Naive B cell (primary cell): ENCODE data around the gene DYRK3. TPM values are rescaled to one million over a fixed set of nuclear protein-coding genes. Genes with fewer than 3 reads are reported as not detected.

Experiments used
- ATAC-seq, 2 donors: fragments of 150-1000 bp; cut with Tn5 transposase; 2 replicates each; pipeline ENCODE4 v1.10.0; 2021; ENCODE audit warnings: low read depth in 2 of 2, mild to moderate bottlenecking in 2 of 2, moderate library complexity in 2 of 2
- DNase-seq: peaks from one replicate; pipeline ENCODE4 v3.0.0; 2022
- H3K27ac Mint-ChIP-seq, 6 donors: one replicate each; pipeline ENCODE4 v1.8.0; 2020 to 2022; ENCODE audit warnings: mild to moderate bottlenecking in 6 of 6, mixed read lengths in 6 of 6, moderate library complexity in 5 of 6, inconsistent platforms in 2 of 6
- H3K27me3 Mint-ChIP-seq, 3 donors: one replicate each; pipeline ENCODE4 v1.8.0; 2021 to 2022; ENCODE audit warnings: mixed read lengths in 3 of 3, mild to moderate bottlenecking in 1 of 3
- H3K36me3 Mint-ChIP-seq, 2 donors: one replicate each; pipeline ENCODE4 v1.8.0; 2020 to 2022; ENCODE audit warnings: mixed read lengths in 2 of 2, inconsistent platforms in 1 of 2, mild to moderate bottlenecking in 1 of 2
- H3K4me1 Mint-ChIP-seq, 3 donors: one replicate each; pipeline ENCODE4 v1.8.0; 2020 to 2022; ENCODE audit warnings: mixed read lengths in 3 of 3, inconsistent platforms in 1 of 3, mild to moderate bottlenecking in 1 of 3, moderate library complexity in 1 of 3
- H3K4me3 Mint-ChIP-seq, 8 donors: one replicate each; pipeline ENCODE4 v1.8.0; 2020 to 2022; ENCODE audit warnings: mild to moderate bottlenecking in 8 of 8, mixed read lengths in 8 of 8, moderate library complexity in 8 of 8, inconsistent platforms in 2 of 8
- H3K9me3 Mint-ChIP-seq, 7 donors: one replicate each; pipeline ENCODE4 v1.8.0; 2020 to 2022; ENCODE audit warnings: mixed read lengths in 7 of 7, mild to moderate bottlenecking in 5 of 7, inconsistent platforms in 2 of 7, moderate library complexity in 1 of 7
- polyA plus RNA-seq, 6 donors: library from polyadenylated mRNA; unstranded; fragments of 300-500 nt; fragmentation: Illumina TruSeq; gene quantifications; one replicate each; pipeline ENCODE4 v1.2.3, GENCODE V29; 2021; ENCODE audit warnings: low read depth in 6 of 6

The DYRK3 gene
- polyA plus RNA-seq, 6 donors from 2014 or later, result not detected

DNA sequence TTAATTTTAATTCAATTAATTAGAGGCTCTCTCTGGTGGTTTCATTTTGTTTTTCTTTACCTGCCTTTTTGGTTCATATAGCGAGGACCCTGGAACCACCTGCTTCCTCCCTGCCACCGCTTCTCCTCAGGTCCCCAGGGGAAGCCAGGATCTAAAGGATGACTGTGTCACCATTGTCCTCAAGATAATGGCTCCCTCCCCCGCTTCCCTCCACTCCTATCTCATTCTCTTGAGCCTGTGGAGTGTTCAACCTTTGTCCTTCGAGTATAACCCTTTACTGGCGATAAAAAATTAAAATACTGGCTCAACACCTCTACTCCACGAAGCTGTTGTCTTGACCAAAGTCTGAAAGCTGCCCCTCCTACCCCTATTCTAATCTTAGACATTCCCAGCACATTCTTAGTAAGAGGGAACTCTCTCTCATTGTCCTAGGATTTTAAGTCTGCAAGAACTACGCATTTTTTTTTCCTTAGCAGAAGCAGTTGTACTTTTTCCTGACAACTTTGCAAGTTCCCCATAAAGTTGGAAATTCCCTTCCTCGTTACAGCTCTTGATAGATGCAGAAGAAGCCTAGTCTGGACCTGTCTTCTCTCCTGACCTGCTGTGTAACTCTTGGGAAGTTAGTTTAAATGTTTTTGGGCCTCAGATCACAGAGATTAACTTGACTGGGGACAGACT lies 36.8 kb downstream of the DYRK3 start:
- Mint-ChIP-seq H3K27me3 (peaks cover 21 to 43% (median 42%) of the 10 kb centered on the region in 3 donors), H3K27ac (no peak overlapping the region), H3K4me1 (peaks cover 9 to 14% (median 13%) of the 10 kb centered on the region in 3 donors), H3K36me3 (no peaks in the 10 kb centered on the region), H3K9me3 (no peaks in the 10 kb centered on the region), H3K4me3 (no peak overlapping the region)
- ATAC-seq, result peak; percentile 33 to 35
- DNase-seq, result no peak

DNA sequence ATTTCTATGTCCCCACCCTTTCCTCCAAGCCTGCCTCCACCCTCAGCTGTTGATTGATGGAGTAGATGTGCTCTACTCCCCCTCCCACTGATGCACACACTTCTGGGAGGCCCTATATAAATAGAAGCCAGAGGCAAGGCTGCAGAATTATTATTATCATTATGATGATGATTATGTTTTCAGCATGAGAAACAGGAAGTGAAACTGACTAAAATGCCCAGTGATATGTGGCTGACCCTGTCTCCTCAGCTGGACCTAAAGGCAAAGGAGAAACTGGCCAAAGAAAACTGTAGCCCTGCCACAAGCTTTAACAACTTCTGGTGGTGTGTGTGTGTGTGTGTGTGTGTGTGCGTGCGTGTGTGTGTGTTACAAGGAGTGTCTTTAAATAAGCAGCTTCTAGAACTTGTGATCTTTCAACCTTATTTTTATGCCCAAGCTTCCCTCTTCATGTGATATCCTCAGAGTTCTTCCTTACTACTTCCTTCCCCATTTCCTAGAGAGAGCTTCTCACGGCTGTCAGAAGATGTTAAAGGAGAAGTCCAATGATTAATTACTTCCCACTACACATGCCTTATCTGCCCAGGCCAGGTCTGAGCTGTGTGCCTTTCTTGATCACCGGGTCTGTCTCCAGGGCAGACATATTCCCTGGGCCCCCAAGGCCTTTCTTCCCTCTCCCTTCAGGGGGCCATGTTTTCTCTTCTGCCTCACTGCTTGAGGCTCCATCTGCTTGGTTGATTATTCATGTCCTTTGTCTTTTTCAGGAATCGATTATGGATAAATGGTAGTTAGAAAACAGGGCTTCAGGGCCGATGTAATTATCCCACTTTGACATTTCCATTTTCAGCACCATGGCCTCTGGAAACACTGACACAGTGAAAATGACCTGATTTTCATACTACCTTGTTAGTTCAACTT lies 37.8 kb downstream of the DYRK3 start:
- peak; percentile 52 to 65 for ATAC-seq
- Mint-ChIP-seq H3K9me3 (no peaks in the 10 kb centered on the region), H3K36me3 (no peaks in the 10 kb centered on the region), H3K4me3 (no peak overlapping the region), H3K27ac (no peak overlapping the region), H3K4me1 (peaks cover 9 to 14% (median 13%) of the 10 kb centered on the region in 3 donors), H3K27me3 (peaks cover 14 to 38% (median 32%) of the 10 kb centered on the region in 3 donors)
- DNase-seq, result no peak

DNA sequence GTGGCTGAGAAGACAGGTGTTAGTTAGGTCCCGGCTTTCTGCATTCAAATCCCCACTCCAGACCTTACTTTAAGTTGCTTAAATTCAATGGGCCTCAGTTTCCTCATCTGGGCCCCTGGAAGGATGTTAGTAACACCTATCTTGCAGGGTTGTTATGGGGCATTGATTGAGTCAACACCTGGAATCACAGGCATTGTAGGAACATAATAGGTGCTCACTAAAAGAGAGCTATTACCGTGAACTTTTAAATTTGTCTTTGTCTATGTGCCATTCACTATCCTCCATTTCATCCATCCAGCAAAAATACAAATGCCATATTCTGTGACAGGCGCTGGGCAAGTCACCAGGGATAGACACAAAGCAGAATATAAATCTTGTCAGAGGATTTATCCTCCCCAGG lies 38.9 kb downstream of the DYRK3 start:
- Mint-ChIP-seq H3K27me3 (peaks cover 13 to 32% (median 32%) of the 10 kb centered on the region in 3 donors), H3K9me3 (no peaks in the 10 kb centered on the region), H3K4me3 (no peak overlapping the region), H3K36me3 (no peaks in the 10 kb centered on the region), H3K27ac (no peak overlapping the region), H3K4me1 (peaks cover 14 to 24% (median 20%) of the 10 kb centered on the region in 3 donors)
- DNase-seq, result no peak
- ATAC-seq, result no peak

DNA sequence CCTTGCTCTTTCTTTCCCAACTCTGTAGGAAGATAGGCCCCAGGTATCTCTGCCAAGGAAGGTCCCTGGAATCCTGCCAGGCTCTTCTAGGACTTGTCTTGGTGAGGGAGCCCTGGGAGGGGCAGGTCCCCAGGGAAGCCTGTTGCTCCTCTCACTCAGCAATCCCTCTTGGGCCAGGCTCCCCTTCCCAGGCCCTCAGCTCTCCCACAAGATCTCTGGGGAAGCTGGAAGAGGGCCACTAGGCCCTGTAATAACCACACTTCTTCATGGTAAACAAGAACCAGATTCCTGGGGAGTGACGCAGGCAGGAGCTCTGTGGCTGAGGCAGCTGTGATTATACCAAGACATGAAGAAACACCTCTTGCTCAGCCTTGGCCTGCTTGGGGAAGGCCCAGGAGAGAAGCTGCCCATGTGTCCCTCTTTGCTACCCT lies 39.4 kb downstream of the DYRK3 start:
- DNase-seq, result no peak
- H3K4me3 Mint-ChIP-seq, result no peak overlapping the region
- no peaks in the 10 kb centered on the region for H3K9me3 Mint-ChIP-seq
- peak overlapping the region in 1 of 6 donors; percentile 47 for H3K27ac Mint-ChIP-seq
- no peaks in the 10 kb centered on the region for H3K36me3 Mint-ChIP-seq
- ATAC-seq, result no peak
- peaks cover 13 to 32% (median 32%) of the 10 kb centered on the region in 3 donors for H3K27me3 Mint-ChIP-seq
- peaks cover 19 to 30% (median 26%) of the 10 kb centered on the region in 3 donors for H3K4me1 Mint-ChIP-seq

DNA sequence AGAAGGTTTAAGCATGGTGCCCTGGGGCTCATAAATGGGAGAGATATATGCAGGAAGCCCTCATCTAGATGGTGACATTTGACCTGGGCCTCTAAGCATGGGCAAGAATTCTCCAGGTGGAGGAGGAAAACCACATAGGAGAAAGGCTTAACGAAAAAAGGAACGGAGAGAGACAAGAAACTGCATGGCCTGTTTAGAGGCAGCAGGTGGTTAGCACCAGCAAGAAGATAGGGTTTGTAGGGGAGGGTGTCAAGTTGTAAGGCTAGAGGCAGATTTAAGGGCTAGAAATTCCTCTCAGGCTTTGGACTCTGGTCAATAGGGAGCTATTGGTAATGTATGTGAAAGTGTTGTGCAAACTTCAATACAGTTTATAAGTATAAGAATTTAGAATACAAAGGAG lies 41.2 kb downstream of the DYRK3 start:
- DNase-seq (no peak), ATAC-seq (no peak)
- Mint-ChIP-seq H3K27me3 (peaks cover 8 to 25% (median 23%) of the 10 kb centered on the region in 3 donors), H3K36me3 (no peaks in the 10 kb centered on the region), H3K4me1 (peaks cover 32 to 43% (median 40%) of the 10 kb centered on the region in 3 donors), H3K27ac (peak overlapping the region in 1 of 6 donors; percentile 51), H3K9me3 (no peaks in the 10 kb centered on the region), H3K4me3 (peak overlapping the region in 1 of 8 donors; percentile 55)

DNA sequence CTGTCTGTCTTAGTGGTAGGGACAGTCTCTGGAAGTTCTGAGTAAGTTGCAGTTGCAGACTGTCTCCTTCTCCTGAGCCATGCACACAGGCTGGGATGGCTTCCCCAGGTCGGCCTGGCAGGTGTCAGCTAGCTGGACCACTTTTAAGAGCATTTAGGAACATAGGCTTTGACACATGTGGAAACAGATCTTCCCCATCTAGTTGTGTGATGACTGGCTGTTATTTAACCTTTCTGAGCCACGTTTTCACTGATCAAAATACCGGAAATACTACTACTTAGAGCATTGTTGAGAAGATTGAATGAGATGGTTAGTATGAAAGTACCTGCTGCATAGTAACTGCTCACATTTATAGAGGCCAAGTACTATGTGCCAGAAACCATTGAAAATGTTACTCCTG lies 43.2 kb downstream of the DYRK3 start:
- Mint-ChIP-seq H3K4me1 (peaks cover 51 to 63% (median 59%) of the 10 kb centered on the region in 3 donors), H3K27ac (no peak overlapping the region)

DNA sequence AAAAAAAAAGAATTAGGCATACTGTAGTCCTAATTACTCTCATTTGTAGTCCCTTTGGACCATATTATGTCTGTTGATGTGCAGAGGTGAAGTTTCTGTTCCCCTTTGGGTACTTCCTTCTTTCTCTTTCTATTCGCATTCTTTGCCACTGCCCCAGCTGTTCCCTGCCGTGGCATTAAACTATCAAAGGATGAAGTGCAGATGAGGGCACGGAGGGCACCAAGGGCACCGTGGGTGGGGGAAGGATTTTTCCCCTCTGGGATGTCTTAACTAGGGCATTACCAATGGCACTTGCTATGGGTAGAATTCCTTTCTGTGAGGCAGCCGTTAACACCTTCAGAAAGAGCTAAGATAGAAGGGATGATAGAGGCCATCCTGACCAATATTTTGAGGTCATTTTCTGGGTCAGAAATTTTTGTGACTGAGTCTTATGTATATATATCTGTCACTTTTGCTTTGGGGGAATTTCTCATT lies 44.4 kb downstream of the DYRK3 start:
- Mint-ChIP-seq H3K27me3 (peaks cover 8 to 23% (median 22%) of the 10 kb centered on the region in 3 donors), H3K27ac (peak overlapping the region in 4 of 6 donors; percentile 82 to 98 (median 90)), H3K4me1 (peaks cover 57 to 73% (median 71%) of the 10 kb centered on the region in 3 donors), H3K4me3 (peak overlapping the region; percentile 55 to 91 (median 74)), H3K9me3 (no peaks in the 10 kb centered on the region), H3K36me3 (no peaks in the 10 kb centered on the region)
- ATAC-seq (peak; percentile 98), DNase-seq (peak; percentile 86)

More for the DNA sequence above, 43.2 kb downstream of the DYRK3 start:
- Mint-ChIP-seq H3K36me3 (no peaks in the 10 kb centered on the region), H3K27me3 (peaks cover 8 to 25% (median 23%) of the 10 kb centered on the region in 3 donors), H3K9me3 (no peaks in the 10 kb centered on the region), H3K4me3 (no peak overlapping the region)
- ATAC-seq (no peak), DNase-seq (no peak)

DNA sequence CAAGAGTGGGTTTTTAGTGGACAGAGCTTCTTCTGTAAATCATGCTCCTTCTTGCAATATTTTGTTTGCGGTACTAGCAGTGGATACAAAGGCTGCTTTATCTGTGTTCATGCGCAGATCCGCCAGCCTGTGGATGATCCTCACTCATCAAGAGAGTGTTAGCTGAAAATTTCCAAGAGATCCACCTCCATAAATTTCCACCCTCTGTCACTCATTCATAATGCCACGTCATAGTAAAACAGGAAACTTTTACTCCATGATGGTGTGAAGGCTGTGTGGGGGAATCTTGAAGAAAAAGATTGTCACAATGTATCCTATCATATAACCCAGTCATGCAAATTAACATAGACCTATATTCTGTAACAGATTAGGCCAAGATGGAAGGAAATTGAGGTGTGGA lies 44.9 kb downstream of the DYRK3 start:
- ATAC-seq (no peak), DNase-seq (no peak)
- Mint-ChIP-seq H3K9me3 (no peaks in the 10 kb centered on the region), H3K27ac (peak overlapping the region in 4 of 6 donors; percentile 17 to 95 (median 83)), H3K27me3 (peaks cover 8 to 18% (median 17%) of the 10 kb centered on the region in 3 donors), H3K4me1 (peaks cover 57 to 73% (median 68%) of the 10 kb centered on the region in 3 donors), H3K4me3 (peak overlapping the region in 3 of 8 donors; percentile 61 to 91 (median 75)), H3K36me3 (no peaks in the 10 kb centered on the region)

DNA sequence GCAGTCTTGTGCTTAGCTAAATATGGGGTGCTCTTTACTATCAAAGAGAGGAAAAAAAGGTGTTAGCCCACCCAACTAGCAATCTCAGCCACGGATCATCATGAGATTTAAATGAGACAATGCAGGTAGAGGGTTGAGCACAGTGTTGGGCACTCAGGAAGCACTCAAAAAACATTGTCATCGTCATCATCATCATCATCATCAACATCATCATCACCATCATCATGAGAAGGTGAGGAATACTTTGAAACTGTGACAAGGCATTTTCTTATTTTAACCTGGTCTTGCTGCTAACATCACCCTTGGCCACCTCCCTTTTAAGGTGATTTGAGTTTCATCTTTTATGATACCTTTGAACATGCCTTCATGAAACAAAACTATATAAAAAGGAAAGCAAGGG lies 46.0 kb downstream of the DYRK3 start:
- peak overlapping the region in 2 of 8 donors; percentile 49 to 67 for H3K4me3 Mint-ChIP-seq
- no peak for DNase-seq
- H3K4me1 Mint-ChIP-seq, result peaks cover 60 to 73% (median 66%) of the 10 kb centered on the region in 3 donors
- no peaks in the 10 kb centered on the region for H3K9me3 Mint-ChIP-seq
- H3K27me3 Mint-ChIP-seq, result peaks cover 5 to 13% (median 8%) of the 10 kb centered on the region in 3 donors
- no peak for ATAC-seq
- H3K27ac Mint-ChIP-seq, result peak overlapping the region in 1 of 6 donors; percentile 24
- H3K36me3 Mint-ChIP-seq, result no peaks in the 10 kb centered on the region

DNA sequence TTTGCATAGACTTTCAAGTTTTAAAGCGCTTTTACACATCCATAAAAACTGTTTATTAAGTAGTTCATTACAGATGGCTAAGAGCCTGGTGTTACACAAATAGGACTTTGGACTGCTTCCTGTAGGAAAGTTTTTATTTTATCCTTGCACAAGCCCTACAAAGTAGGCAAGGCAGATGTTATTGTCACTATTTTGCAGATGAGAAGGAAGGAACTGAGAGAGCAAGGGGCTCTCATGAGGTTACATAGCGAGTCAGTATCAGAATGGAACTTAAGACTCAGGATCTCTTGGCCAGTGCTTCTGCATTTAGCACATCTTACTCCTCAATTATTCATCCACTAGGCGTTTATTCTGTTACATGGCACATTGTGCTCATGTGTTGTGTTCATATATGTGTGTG lies 46.8 kb downstream of the DYRK3 start:
- H3K4me1 Mint-ChIP-seq, result peaks cover 64 to 75% (median 68%) of the 10 kb centered on the region in 3 donors
- DNase-seq (no peak), ATAC-seq (no peak)
- H3K9me3 Mint-ChIP-seq, result no peaks in the 10 kb centered on the region
- H3K4me3 Mint-ChIP-seq, result peak overlapping the region in 7 of 8 donors; percentile 30 to 81 (median 65)
- peaks cover 5 to 7% (median 5%) of the 10 kb centered on the region in 3 donors for H3K27me3 Mint-ChIP-seq
- H3K27ac Mint-ChIP-seq, result peak overlapping the region in 1 of 6 donors; percentile 43
- no peaks in the 10 kb centered on the region for H3K36me3 Mint-ChIP-seq

DNA sequence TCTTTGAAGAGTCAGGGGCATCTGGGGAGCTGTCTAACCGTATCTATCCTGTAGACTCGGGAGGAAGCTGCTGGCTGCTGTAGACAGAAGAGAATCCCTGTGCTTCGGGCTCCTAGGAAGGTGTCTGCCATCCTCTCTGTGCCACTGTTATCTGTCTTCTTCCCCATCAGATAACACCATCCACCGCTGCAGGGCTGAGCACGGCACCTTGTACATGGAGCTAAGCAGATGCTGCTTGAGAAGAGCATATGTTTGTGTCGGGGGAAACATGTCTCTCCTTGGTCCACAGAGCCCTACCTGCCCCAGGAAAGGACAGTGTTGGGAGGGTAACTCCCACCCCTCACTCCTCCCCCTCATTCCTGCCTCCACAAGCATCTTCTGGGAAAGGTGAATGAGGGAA lies 48.0 kb downstream of the DYRK3 start:
- Mint-ChIP-seq H3K27me3 (peaks cover 0 to 7% (median 4%) of the 10 kb centered on the region in 3 donors), H3K36me3 (no peaks in the 10 kb centered on the region), H3K27ac (no peak overlapping the region), H3K4me1 (peaks cover 74 to 84% (median 78%) of the 10 kb centered on the region in 3 donors), H3K9me3 (no peaks in the 10 kb centered on the region), H3K4me3 (peak overlapping the region in 6 of 8 donors; percentile 38 to 92 (median 63))
- ATAC-seq (no peak), DNase-seq (no peak)

DNA sequence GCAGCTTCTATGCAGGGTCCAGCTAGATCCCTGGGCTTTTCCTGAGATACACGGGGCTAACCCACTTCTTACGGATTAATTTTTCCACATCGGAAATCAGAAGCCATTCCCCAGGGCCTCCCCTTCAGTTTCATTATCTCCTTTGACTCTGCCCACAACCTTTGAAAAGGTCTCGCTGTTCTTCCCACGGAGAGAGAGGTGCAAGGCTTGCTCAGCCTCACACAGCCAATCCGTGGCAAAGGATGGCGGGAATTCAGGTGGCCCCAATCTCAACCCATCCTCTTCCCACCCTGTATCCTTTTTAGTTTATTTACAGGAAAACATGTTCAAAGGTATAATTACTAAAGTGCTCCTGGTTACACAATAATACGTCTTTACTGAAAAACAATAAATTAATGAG lies 48.7 kb downstream of the DYRK3 start:
- Mint-ChIP-seq H3K27me3 (peaks cover 0 to 1% (median 0%) of the 10 kb centered on the region in 3 donors), H3K9me3 (no peaks in the 10 kb centered on the region), H3K27ac (peak overlapping the region in 3 of 6 donors; percentile 38 to 95 (median 89)), H3K36me3 (no peaks in the 10 kb centered on the region), H3K4me3 (peak overlapping the region; percentile 56 to 92 (median 79)), H3K4me1 (peaks cover 72 to 82% (median 78%) of the 10 kb centered on the region in 3 donors)
- ATAC-seq, result no peak
- DNase-seq, result no peak
